Kidney epithelial cell (primary cell): ENCODE results near the gene ASCL3. TPM values are rescaled to one million over a fixed set of nuclear protein-coding genes. Genes with fewer than 3 reads are reported as not detected.
"Not testable (repeated sequence)": the region's sequence is repeated elsewhere in the genome, so short reads cannot be mapped to it uniquely, and the experiment has no call there.

Experiments
- DNase-seq: peaks from one replicate; pipeline ENCODE4 v3.0.0-alpha.2; 2010; ENCODE audit warnings: low read depth
- H3K27me3 ChIP-seq: 2 replicates; pipeline ENCODE4 v1.6.0; 2011; ENCODE audit warnings: low read length; ENCODE audit not compliant: control insufficient read depth, insufficient read depth
- H3K36me3 ChIP-seq: 2 replicates; pipeline ENCODE4 v1.5.1; 2011; ENCODE audit warnings: low read length; ENCODE audit not compliant: control insufficient read depth, insufficient read depth
- H3K4me3 ChIP-seq: 2 replicates; pipeline ENCODE4 v1.5.1; 2011; ENCODE audit warnings: low read depth, mild to moderate bottlenecking, control low read depth, low read length
- total RNA-seq: library from RNA; depleted of rRNA; stranded (reverse); fragments of >200 nt; gene quantifications from 2 replicates; pipeline ENCODE4 v1.2.3, GENCODE V29; 2015
- TF ChIP-seq, protein P1 (sequence below): IDR thresholded peaks from 2 replicates; pipeline ENCODE4 v1.5.1; 2011; ENCODE audit warnings: mild to moderate bottlenecking, moderate library complexity, low read length, control low read depth, inconsistent platforms; ENCODE audit not compliant: insufficient read depth, poor library complexity, severe bottlenecking

The ASCL3 gene
- total RNA-seq, 1 donor from 2014 or later: not detected

GRCh38 chr11:8905528-8906165 is 37.2 kb downstream of the ASCL3 start:
- DNase-seq: no peak
- TF ChIP-seq, protein P1, sequence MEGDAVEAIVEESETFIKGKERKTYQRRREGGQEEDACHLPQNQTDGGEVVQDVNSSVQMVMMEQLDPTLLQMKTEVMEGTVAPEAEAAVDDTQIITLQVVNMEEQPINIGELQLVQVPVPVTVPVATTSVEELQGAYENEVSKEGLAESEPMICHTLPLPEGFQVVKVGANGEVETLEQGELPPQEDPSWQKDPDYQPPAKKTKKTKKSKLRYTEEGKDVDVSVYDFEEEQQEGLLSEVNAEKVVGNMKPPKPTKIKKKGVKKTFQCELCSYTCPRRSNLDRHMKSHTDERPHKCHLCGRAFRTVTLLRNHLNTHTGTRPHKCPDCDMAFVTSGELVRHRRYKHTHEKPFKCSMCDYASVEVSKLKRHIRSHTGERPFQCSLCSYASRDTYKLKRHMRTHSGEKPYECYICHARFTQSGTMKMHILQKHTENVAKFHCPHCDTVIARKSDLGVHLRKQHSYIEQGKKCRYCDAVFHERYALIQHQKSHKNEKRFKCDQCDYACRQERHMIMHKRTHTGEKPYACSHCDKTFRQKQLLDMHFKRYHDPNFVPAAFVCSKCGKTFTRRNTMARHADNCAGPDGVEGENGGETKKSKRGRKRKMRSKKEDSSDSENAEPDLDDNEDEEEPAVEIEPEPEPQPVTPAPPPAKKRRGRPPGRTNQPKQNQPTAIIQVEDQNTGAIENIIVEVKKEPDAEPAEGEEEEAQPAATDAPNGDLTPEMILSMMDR: no peak
- Histone ChIP-seq H3K27me3 (no peaks in the 10 kb centered on the region), H3K36me3 (no peaks in the 10 kb centered on the region), H3K4me3 (no peak overlapping the region)

DNA sequence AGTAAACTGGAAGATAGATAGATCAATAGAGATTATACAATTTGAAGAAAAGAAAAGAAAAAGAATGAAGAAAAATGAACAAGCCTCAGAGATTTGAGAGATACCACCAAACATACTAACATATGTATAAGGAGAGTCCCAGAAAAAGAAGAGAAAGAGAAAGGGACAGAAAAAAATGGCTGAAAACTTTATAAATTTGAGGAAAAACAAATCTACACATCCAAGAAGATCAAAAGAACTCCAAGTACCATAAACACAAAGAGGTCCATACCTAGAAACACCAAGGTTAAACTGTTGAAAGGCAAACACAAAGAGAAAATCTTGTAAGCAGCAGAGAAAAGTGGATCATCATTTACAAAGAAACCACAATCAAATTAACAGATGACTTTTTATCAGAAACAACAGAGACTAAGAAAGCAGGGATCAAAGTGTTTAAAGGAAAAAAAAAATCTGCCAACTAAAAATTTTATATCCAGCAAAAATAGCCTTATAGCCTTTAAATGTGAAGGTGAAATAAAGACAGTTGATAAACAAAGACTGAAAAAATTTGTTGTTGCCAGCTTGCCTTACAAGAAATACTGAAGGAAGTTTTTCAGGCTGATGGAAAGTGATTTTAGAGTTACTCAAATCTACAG is 43.6 kb downstream of the ASCL3 start:
- H3K27me3 ChIP-seq: no peaks in the 10 kb centered on the region
- no peaks in the 10 kb centered on the region for H3K36me3 ChIP-seq
- TF ChIP-seq, protein P1: no peak
- H3K4me3 ChIP-seq: no peak overlapping the region
- DNase-seq: no peak

- not testable (repeated sequence) for DNase-seq, H3K27me3 ChIP-seq, H3K36me3 ChIP-seq, H3K4me3 ChIP-seq
These were observed 51.6 kb downstream of the ASCL3 start for GRCh38 chr11:8891185-8891584.

Other genes with a start within 250 kb of the ASCL3 start
- 39.8 and 43.1 TPM in 2 replicates for gene AKIP1, start 31.8 kb downstream of the ASCL3 start, total RNA-seq
- not detected in 2 replicates for gene C11orf16, start 10.1 kb downstream of the ASCL3 start, total RNA-seq
- gene TMEM9B, start 21.4 kb upstream of the ASCL3 start, total RNA-seq: 46.4 and 51.4 TPM in 2 replicates
- gene NRIP3, start 61.0 kb upstream of the ASCL3 start, total RNA-seq: 20.5 and 24.0 TPM in 2 replicates
- gene SCUBE2, start 148.6 kb upstream of the ASCL3 start, total RNA-seq: 0.89 and 1.3 TPM in 2 replicates